Hepatocyte (in vitro differentiated cells): ENCODE results near the gene PRR30.

Experiments used
- CTCF ChIP-seq: fragments of 200-600 bp; sonication (generic); IDR thresholded peaks from 2 replicates; pipeline ENCODE4 v1.5.1; 2016; ENCODE audit warnings: antibody characterized with exemption, mild to moderate bottlenecking; ENCODE audit not compliant: poor library complexity
- EZH2phosphoT487 ChIP-seq: fragments of 200-600 bp; sonication (generic); IDR thresholded peaks from one replicate; pipeline ENCODE4 v1.6.1; 2018; ENCODE audit warnings: antibody characterized with exemption, mild to moderate bottlenecking, low read depth, moderate library complexity; ENCODE audit not compliant: unreplicated experiment, severe bottlenecking

- TF ChIP-seq CTCF (no peak), EZH2phosphoT487 (no peak)
These were observed 21.1 kb downstream of the PRR30 start for GRCh38 chr2:27117995-27118524.
